ENCODE data around the gene TPSD1.
"Not testable (repeated sequence)": the region's sequence is repeated elsewhere in the genome, so short reads cannot be mapped to it uniquely, and the experiment has no call there.

The TPSD1 gene

DNA sequence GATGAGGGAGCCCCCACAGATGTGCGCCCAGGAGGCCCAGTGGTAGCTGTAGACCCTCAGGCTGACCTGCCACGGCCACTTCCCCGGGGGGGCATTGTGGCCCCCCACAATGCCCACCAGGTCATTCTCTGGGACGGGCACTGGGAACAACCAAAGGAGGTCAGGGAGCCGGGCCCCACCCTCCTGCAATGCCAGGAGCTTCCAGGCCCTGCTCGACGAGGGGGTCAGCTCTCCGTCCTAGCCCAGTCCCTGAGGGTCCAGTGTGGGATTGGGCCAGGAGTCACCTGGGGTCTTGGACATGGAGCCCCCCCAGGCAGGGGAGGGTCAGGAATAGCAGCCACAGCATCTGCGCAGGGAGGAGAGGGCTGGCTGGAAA is 7.0 kb downstream of the TPSD1 start:
- Histone ChIP-seq H3K36me3 (ENCODE audit: control insufficient read depth in 1 of 2, insufficient read depth in 2 of 2, low read length in 2 of 2) (no peaks in the 10 kb centered on the region), H3K4me1 (ENCODE audit: control insufficient read depth in 1 of 2, insufficient read depth in 2 of 2, low read length in 2 of 2) (no peaks in the 10 kb centered on the region), H3K4me3 (ENCODE audit: low read depth in 1 of 2, low read length in 2 of 2) (no peak overlapping the region), H3K27ac (ENCODE audit: low read depth, low read length) (no peak overlapping the region), H3K27me3 (ENCODE audit: control insufficient read depth in 1 of 2, insufficient read depth in 2 of 2, low read length in 2 of 2) (peaks cover 30 to 33% of the 10 kb centered on the region in 2 donors), H3K9ac (ENCODE audit: low read depth in 1 of 2, low read length in 2 of 2) (no peak overlapping the region), H3K9me3 (ENCODE audit: control insufficient read depth in 1 of 2, low read length in 2 of 2) (peaks cover 0 to 3% of the 10 kb centered on the region in 2 donors)

DNA sequence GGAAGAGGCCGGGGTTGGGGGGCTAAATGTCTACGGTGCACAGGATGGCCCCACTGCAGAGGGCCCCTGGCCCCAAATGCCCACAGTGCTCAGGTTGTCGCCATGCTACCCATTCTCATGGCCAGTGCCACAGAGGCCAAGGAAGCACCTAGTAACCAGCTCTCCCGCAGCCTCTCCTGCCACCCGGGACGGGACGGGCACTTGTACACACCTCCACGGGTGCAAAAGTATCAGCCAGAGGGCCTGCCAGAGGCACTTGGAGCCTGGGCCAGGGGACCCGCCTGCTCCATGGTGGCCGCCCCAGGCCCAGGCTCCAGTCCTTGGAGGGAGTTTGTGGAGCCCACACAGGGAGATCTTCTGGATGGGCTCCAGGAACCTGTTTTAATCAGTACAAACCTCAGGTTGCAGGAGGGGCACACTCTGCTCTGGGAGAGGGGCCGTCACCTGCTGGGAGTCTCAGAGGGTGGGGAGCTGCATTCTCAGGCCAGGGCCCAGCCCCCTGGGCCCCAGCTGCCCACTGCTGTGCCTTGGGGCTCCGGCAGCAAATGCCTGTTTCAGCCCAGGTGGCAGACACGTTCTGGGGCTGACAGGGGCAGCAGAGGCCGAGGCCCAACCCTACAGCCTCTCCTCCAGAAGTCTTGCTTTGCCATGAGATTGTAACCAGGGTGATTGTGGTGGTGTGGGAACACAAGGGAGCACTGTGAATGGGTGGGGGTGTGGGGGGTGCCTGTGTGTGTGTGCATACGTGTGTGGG is 7.9 kb downstream of the TPSD1 start:
- no peak overlapping the region for H3K4me3 ChIP-seq (ENCODE audit: low read depth in 1 of 2, low read length in 2 of 2)
- H3K9ac ChIP-seq (ENCODE audit: low read depth in 1 of 2, low read length in 2 of 2) = no peak overlapping the region
- peaks cover 29 to 32% of the 10 kb centered on the region in 2 donors for H3K27me3 ChIP-seq (ENCODE audit: control insufficient read depth in 1 of 2, insufficient read depth in 2 of 2, low read length in 2 of 2)

DNA sequence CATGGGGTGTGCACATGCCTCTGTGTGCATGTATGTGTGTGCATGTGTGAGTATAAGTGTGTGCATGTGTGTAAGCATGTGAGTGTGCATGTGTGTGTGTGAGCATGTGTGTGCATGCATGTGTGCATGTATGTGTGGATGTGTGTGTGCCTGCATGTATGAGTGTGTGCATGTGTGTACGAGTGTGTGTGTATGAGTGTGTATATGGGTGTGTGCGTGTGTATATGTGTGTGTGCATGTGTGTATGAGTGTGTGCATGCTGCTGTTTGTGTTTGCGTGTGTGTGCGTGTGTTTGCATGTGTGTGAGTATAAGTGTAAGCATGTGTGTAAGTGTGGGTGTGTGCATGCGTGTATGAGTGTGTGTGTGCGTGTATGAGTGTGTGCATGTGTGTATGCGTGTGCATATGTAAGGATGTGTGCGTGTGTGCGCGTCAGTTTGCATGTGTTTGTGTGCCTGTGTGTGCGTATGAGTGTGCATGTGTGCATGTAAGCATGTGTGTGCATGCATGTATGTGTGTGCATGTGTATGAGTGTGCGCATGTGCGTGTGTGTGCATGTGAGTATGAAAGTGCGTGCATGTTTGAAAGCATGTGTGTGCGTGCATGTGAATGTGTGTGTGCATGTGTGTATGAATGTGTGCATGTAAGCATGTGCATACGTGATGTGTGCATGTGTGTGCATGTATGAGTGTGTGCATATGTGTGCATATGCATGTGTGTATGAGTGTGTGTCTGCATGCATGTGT is 8.6 kb downstream of the TPSD1 start:
- no peaks in the 10 kb centered on the region for H3K36me3 ChIP-seq (ENCODE audit: control insufficient read depth in 1 of 2, insufficient read depth in 2 of 2, low read length in 2 of 2)
- H3K27me3 ChIP-seq (ENCODE audit: control insufficient read depth in 1 of 2, insufficient read depth in 2 of 2, low read length in 2 of 2) = peaks cover 21 to 27% of the 10 kb centered on the region in 2 donors
- H3K4me1 ChIP-seq (ENCODE audit: control insufficient read depth in 1 of 2, insufficient read depth in 2 of 2, low read length in 2 of 2) = no peaks in the 10 kb centered on the region
- H3K27ac ChIP-seq (ENCODE audit: low read depth, low read length) = no peak overlapping the region
- H3K9me3 ChIP-seq (ENCODE audit: control insufficient read depth in 1 of 2, low read length in 2 of 2) = peaks cover 0 to 3% of the 10 kb centered on the region in 2 donors
- H3K4me3 ChIP-seq (ENCODE audit: low read depth in 1 of 2, low read length in 2 of 2) = no peak overlapping the region
- H3K9ac ChIP-seq (ENCODE audit: low read depth in 1 of 2, low read length in 2 of 2) = no peak overlapping the region

More for the DNA sequence above, 7.9 kb downstream of the TPSD1 start:
- H3K4me1 ChIP-seq (ENCODE audit: control insufficient read depth in 1 of 2, insufficient read depth in 2 of 2, low read length in 2 of 2) = no peaks in the 10 kb centered on the region
- H3K9me3 ChIP-seq (ENCODE audit: control insufficient read depth in 1 of 2, low read length in 2 of 2) = peaks cover 0 to 3% of the 10 kb centered on the region in 2 donors
- no peaks in the 10 kb centered on the region for H3K36me3 ChIP-seq (ENCODE audit: control insufficient read depth in 1 of 2, insufficient read depth in 2 of 2, low read length in 2 of 2)
- no peak overlapping the region for H3K27ac ChIP-seq (ENCODE audit: low read depth, low read length)

DNA sequence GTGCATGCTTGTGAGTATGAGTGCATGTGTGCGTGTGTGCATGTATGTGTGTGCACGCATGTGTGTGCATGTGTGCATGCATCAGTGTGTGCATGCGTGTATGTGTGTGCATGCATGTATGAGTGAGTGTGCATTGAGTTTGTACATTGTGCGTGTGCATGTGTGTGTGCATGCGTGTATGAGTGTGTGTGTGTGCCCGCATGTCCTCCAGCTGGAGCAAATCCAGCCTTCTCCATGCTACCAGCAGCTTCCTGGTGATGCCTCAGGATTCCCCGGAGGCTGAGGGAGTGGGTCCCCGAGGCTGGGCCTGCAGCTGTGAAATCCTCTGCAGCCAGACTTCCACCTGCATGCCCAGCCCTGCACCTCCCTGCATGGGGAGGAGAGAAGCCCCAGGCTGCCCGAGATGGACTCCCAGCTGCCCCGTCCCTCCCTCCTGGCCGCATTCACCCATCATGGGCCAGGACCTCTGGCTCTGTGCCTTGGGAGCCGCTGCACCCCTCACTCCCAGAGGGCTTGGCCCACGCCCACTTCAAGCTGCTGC is 9.3 kb downstream of the TPSD1 start:
- H3K4me3 ChIP-seq (ENCODE audit: low read depth in 1 of 2, low read length in 2 of 2) = no peak overlapping the region
- H3K9me3 ChIP-seq (ENCODE audit: control insufficient read depth in 1 of 2, low read length in 2 of 2) = peaks cover 0 to 3% of the 10 kb centered on the region in 2 donors
- no peak overlapping the region for H3K9ac ChIP-seq (ENCODE audit: low read depth in 1 of 2, low read length in 2 of 2)
- no peak overlapping the region for H3K27ac ChIP-seq (ENCODE audit: low read depth, low read length)
- peaks cover 15 to 22% of the 10 kb centered on the region in 2 donors for H3K27me3 ChIP-seq (ENCODE audit: control insufficient read depth in 1 of 2, insufficient read depth in 2 of 2, low read length in 2 of 2)
- H3K4me1 ChIP-seq (ENCODE audit: control insufficient read depth in 1 of 2, insufficient read depth in 2 of 2, low read length in 2 of 2) = no peaks in the 10 kb centered on the region
- H3K36me3 ChIP-seq (ENCODE audit: control insufficient read depth in 1 of 2, insufficient read depth in 2 of 2, low read length in 2 of 2) = no peaks in the 10 kb centered on the region

DNA sequence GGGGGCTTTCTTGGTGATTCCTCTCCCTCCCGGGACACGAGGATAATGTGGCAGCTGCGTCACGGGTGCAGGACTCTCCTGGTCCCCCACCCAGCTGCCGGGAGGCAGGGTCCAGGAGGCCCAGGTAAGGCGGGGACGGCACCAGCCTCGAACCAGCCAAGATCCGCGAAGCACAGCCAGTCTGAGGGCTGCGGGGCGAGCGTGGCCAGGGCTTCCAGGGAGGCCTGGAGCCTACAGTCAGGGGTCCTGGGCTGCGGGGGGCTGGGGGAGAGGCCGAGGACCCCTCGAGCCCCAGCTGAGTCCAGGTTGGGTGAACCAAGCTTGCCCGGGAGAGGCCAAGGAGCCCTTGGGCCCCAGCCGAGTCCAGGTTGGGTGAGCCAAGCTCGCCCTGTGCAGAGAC is 10.0 kb downstream of the TPSD1 start:
- H3K27ac ChIP-seq (ENCODE audit: low read depth, low read length) = no peak overlapping the region
- peaks cover 12 to 18% of the 10 kb centered on the region in 2 donors for H3K27me3 ChIP-seq (ENCODE audit: control insufficient read depth in 1 of 2, insufficient read depth in 2 of 2, low read length in 2 of 2)
- H3K9ac ChIP-seq (ENCODE audit: low read depth in 1 of 2, low read length in 2 of 2) = no peak overlapping the region
- H3K9me3 ChIP-seq (ENCODE audit: control insufficient read depth in 1 of 2, low read length in 2 of 2) = peaks cover 0 to 3% of the 10 kb centered on the region in 2 donors
- no peak overlapping the region for H3K4me3 ChIP-seq (ENCODE audit: low read depth in 1 of 2, low read length in 2 of 2)
- H3K4me1 ChIP-seq (ENCODE audit: control insufficient read depth in 1 of 2, insufficient read depth in 2 of 2, low read length in 2 of 2) = peaks cover 0 to under 1% of the 10 kb centered on the region in 2 donors
- no peaks in the 10 kb centered on the region for H3K36me3 ChIP-seq (ENCODE audit: control insufficient read depth in 1 of 2, insufficient read depth in 2 of 2, low read length in 2 of 2)

DNA sequence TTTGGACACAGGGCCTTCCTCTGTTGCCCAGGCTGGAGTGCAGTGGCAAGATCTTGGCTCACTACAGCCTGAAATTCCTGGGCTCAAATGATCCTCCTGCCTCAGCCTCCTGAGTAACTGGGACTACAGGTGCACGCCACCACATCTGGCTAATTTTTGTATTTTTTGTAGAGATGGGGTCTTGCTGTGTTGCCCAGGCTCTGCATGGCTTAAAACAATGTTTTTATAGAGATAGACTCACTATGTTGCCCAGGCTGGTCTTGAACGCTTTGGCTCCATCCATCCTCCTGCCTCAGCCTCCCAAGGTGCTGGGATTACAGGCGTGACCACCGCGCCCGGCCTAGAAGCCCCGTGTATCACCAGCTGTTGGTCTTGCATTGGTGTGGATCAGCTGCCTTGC is 13.5 kb downstream of the TPSD1 start:
- Histone ChIP-seq H3K27me3 (ENCODE audit: control insufficient read depth in 1 of 2, insufficient read depth in 2 of 2, low read length in 2 of 2) (peaks cover 3 to 18% of the 10 kb centered on the region in 2 donors), H3K4me1 (ENCODE audit: control insufficient read depth in 1 of 2, insufficient read depth in 2 of 2, low read length in 2 of 2) (peaks cover 7 to 14% of the 10 kb centered on the region in 2 donors)
- H3K4me3 ChIP-seq (ENCODE audit: low read depth in 1 of 2, low read length in 2 of 2); H3K27ac ChIP-seq (ENCODE audit: low read depth, low read length); H3K36me3 ChIP-seq (ENCODE audit: control insufficient read depth in 1 of 2, insufficient read depth in 2 of 2, low read length in 2 of 2); H3K9ac ChIP-seq (ENCODE audit: low read depth in 1 of 2, low read length in 2 of 2); H3K9me3 ChIP-seq (ENCODE audit: control insufficient read depth in 1 of 2, low read length in 2 of 2): not testable (repeated sequence)

DNA sequence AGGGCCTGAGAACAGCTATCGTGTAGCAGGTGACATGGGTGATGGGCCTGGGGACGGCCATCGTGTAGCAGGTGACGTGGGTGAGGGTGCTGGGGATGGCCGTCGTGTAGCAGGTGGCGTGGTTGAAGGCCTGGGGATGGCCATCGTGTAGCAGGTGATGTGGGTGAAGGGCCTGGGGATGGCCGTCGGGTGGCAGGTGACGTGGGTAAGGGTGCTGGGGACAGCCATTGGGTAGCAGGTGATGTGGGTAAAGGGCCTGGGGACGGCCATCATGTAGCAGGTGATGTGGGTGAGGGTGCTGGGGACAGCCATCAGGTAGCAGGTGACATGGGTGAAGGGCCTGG is 15.5 kb downstream of the TPSD1 start:
- Histone ChIP-seq H3K27me3 (ENCODE audit: control insufficient read depth in 1 of 2, insufficient read depth in 2 of 2, low read length in 2 of 2) (peaks cover 10 to 28% of the 10 kb centered on the region in 2 donors), H3K36me3 (ENCODE audit: control insufficient read depth in 1 of 2, insufficient read depth in 2 of 2, low read length in 2 of 2) (no peaks in the 10 kb centered on the region), H3K9me3 (ENCODE audit: control insufficient read depth in 1 of 2, low read length in 2 of 2) (no peaks in the 10 kb centered on the region), H3K4me1 (ENCODE audit: control insufficient read depth in 1 of 2, insufficient read depth in 2 of 2, low read length in 2 of 2) (peaks cover 7 to 14% of the 10 kb centered on the region in 2 donors), H3K9ac (ENCODE audit: low read depth in 1 of 2, low read length in 2 of 2) (no peak overlapping the region), H3K27ac (ENCODE audit: low read depth, low read length) (no peak overlapping the region), H3K4me3 (ENCODE audit: low read depth in 1 of 2, low read length in 2 of 2) (no peak overlapping the region)

DNA sequence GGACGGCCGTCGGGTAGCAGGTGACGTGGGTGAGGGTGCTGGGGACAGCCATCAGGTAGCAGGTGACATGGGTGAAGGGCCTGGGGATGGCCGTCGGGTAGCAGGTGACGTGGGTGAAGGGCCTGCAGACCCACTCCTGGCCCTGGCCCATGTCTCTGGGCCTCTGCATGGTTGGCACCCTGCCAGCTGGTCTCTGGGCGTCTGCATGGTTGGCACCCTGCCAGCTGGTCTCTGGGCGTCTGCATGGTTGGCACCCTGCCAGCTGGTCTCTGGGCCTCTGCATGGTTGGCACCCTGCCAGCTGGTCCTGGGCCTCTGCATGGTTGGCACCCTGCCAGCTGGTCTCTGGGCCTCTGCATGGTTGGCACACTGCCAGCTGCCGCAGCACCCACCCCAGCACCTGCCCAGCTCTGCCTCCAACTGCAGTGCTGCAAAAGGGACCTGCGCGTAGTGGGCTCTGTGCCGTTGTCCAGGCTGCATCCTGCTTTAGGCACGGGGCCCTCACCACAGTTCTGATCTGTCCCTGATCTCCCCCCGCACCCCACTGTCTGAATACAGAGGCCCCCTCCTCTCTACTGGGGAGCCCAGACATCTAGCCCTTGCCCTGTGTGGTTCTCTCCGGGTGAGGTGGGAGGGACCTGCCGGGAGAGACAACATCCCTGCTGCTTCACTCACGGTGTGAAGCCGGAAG is 16.0 kb downstream of the TPSD1 start:
- H3K4me1 ChIP-seq (ENCODE audit: control insufficient read depth in 1 of 2, insufficient read depth in 2 of 2, low read length in 2 of 2) = peaks cover 7 to 14% of the 10 kb centered on the region in 2 donors
- not testable (repeated sequence) for H3K9me3 ChIP-seq (ENCODE audit: control insufficient read depth in 1 of 2, low read length in 2 of 2); H3K4me3 ChIP-seq (ENCODE audit: low read depth in 1 of 2, low read length in 2 of 2); H3K9ac ChIP-seq (ENCODE audit: low read depth in 1 of 2, low read length in 2 of 2); H3K36me3 ChIP-seq (ENCODE audit: control insufficient read depth in 1 of 2, insufficient read depth in 2 of 2, low read length in 2 of 2); H3K27ac ChIP-seq (ENCODE audit: low read depth, low read length)
- H3K27me3 ChIP-seq (ENCODE audit: control insufficient read depth in 1 of 2, insufficient read depth in 2 of 2, low read length in 2 of 2) = peaks cover 10 to 28% of the 10 kb centered on the region in 2 donors

DNA sequence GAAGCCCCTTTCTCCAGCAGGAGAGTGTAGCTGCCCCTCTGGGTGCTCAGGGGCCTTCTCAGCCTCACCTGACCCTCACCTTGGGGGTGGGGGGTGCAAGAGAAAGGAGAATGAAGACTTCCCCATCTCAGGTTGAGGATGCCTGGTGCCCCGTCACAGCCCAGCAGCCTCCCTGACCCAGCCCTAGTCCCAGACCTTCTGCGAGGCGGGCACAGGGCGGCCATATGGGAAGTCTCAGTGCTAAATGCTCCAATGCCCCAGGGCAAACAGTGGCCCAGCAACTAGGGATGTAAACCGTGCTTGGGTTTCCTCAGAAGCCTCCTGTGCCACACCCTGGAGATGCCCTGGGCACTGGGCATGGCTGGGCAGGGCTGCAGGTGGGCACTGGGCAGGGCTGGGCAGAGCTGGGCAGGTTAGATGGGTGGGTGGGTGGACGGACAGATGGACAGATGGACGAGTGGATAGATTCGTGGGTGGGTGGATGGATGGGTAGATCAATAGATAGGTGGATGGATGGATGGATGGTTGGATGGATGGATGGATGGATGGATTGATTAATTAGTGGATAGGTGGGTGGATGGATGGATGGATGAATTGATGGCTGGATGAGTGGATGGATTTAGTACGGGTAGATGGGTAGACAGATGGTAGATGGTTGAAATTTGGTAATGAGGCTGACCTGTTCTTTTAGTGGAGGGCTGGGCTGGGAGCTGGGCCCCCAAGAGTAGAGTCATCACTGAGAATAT is 16.8 kb downstream of the TPSD1 start:
- Histone ChIP-seq H3K36me3 (ENCODE audit: control insufficient read depth in 1 of 2, insufficient read depth in 2 of 2, low read length in 2 of 2) (no peaks in the 10 kb centered on the region), H3K4me1 (ENCODE audit: control insufficient read depth in 1 of 2, insufficient read depth in 2 of 2, low read length in 2 of 2) (peaks cover 7 to 14% of the 10 kb centered on the region in 2 donors), H3K4me3 (ENCODE audit: low read depth in 1 of 2, low read length in 2 of 2) (no peak overlapping the region), H3K27me3 (ENCODE audit: control insufficient read depth in 1 of 2, insufficient read depth in 2 of 2, low read length in 2 of 2) (peaks cover 16 to 34% of the 10 kb centered on the region in 2 donors), H3K27ac (ENCODE audit: low read depth, low read length) (no peak overlapping the region), H3K9me3 (ENCODE audit: control insufficient read depth in 1 of 2, low read length in 2 of 2) (no peaks in the 10 kb centered on the region), H3K9ac (ENCODE audit: low read depth in 1 of 2, low read length in 2 of 2) (no peak overlapping the region)
